ENCODE results near the gene CASZ1.

- TF ChIP-seq CTCF (IDR thresholded peaks at IDR 0.05) = no peak
- TF ChIP-seq POLR2A (IDR thresholded peaks at IDR 0.05) = no peak
- no peak for TF ChIP-seq POLR2AphosphoS5 (IDR thresholded peaks at IDR 0.05)
- no peak for TF ChIP-seq EP300 (IDR thresholded peaks at IDR 0.05)
Measured at GRCh38 chr1:10598389-10598702, 198.1 kb downstream of the CASZ1 start.

Measured in stomach (tissue), 4 donors.